ELR (cell line): ENCODE results near the gene XNDC1N.
"Not testable (repeated sequence)": the region's sequence is repeated elsewhere in the genome, so short reads cannot be mapped to it uniquely, and the experiment has no call there.

Experiments
- DNase-seq: peaks from one replicate; pipeline ENCODE4 v3.0.0-alpha.2; 2015; ENCODE audit warnings: low read depth

The XNDC1N gene

DNA sequence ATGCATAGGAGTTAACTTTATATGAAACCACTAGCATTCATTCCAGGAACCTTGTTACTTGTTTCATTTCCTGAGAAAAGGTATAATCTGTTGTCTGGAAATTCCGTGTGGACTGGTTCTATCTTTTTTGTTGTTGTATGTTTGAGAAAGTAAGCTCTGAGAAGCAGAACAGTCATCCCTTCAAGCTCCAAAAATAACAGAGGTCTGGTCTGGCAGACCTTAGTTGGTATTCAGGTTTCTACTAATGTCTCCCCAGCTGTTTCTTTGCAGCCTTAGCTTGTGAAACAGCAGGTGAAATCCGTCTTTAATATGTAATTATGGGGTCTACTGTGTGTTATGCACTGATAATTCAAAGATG lies 2.8 kb upstream of the XNDC1N start:
- no peak for DNase-seq

DNA sequence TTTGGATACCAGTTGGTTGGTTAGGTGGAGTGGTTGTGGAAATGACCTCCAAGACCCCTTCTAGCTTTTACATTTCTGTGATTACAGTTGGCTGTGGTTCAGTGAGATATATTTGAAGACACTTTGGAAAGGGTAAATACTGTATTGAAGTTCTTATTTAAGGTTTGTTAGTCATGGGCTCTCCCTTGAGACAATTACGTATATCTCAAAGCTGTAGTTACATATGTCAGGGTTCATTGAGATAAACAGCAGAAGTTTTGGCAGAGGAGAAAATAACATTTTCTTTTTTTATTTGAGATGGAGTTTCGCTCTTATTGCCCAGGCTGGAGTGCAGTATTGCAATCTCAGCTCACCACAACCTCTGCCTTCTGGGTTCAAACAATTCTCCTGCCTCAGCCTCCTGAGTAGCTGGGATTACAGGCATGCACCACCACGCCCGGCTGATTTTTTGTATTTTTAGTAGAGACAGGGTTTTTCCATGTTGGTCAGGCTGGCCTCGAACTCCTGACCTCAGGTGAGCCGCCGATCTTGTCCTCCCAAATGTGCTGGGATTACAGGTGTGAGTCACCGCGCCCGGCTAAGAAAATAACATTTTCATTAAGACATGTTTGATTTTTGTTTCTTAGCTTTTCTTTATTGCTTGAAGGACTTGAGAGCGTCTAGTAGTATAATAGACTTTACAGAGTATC lies 2.3 kb upstream of the XNDC1N start:
- DNase-seq, result no peak

DNA sequence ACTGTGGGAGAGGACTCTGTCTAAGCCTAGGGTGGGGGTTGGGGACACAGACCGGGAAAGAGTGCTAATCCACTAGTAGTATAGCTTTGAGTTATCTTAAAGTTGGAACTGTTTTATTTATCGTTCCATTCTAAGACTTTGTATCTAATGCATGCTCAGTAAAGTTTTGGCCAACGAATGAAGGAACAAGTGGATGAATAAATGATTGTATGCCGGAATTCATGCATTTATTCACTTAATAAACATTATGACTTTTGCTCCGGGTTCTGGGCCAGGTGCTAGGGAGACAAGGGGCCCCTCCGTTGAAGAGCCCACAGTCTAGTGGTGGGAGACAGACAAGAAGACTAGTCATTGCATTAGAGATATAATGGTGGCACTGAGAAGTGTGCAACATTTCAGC lies 1.1 kb upstream of the XNDC1N start:
- no peak for DNase-seq

DNA sequence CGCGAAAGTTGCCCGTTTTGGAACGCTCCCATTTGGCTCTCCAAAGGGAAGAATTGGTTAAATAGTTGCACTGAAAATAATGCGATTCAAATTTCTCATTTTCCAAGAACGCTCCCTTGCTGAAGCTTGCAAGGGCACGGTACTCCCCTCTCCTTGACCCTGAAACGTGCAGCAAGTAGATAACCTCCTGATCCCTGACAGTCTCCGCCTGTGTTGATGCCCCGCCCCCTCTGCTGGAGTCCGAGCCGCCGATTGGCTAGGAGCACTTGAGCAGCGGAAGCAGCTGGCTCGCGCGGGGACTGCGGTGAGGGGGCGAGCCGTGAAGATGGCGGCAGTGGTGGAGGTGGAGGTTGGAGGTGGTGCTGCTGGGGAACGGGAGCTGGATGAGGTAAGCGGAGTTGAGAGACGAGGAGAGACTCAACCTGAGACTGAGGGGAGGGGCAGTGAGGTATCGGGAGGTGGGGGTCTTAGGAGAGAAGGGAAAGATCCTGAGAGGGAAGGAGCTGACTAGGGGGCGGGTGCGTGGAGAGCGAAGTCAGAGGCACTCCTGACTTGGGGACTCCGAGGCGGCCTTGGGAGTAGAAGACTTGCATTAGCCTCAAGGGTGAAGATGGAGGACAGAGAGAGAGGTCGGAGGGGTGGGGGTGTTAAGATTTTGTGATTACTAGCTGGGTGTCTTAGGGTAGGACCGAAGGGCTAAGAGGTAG lies 496 bp upstream of the XNDC1N start, which contains the start of gene RNF121:
Gene RNF121, plus strand, starts transcription at position 310 of the 707 bp plus-strand sequence. Its CDS starts 16 bp downstream, at position 326.
- DNase-seq, result peak; percentile 96

DNA sequence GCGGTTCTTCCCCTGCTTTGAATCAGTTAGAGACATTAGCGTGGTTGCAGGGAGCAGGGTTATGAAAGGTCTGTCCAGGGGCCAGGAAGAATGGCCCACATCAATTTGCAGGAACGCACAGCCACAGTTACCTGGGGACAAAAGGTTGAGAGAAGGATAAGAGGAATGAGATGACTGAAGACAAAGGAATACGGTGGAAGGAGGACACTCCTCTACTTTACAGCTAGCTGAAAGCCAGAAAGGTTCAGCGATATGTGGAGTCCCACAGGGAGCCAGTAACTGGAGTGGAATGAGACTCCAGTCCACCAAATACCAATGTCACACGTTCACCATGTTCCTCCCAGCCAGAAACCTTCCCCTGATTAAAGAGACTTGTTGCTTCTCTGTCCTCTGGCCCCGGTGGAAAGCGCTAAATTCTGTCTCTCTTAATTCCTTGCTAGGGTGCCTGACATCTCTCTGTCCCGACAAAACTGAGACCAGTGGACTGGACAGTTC lies 10.7 kb downstream of the XNDC1N start:
- DNase-seq, result no peak

DNA sequence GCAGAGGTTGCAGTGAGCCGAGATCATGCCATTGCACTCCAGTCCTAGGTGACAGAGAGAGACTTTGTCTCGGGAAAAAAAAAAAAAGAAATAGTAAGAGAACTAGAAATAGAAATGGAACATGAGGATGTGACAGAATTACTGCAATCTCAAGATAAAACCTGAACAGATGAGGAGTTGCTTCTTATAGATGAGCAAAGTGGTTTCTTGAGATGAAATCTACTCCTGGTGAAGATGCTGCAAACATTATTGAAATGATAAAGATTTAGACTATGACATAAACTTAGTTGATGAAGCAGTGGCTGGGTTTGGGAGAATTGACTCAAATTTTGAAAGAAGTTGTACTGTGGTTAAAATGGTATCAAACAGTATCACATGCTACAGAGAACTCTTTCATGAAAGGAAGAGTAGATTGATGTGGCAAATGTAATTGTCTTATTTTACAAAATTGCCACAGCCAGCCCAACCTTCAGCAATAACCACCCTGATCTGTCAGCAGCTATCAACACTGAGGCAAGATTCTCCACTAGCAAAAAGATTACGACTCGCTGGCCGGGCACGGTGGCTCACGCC lies 13.7 kb downstream of the XNDC1N start:
- DNase-seq, result no peak

DNA sequence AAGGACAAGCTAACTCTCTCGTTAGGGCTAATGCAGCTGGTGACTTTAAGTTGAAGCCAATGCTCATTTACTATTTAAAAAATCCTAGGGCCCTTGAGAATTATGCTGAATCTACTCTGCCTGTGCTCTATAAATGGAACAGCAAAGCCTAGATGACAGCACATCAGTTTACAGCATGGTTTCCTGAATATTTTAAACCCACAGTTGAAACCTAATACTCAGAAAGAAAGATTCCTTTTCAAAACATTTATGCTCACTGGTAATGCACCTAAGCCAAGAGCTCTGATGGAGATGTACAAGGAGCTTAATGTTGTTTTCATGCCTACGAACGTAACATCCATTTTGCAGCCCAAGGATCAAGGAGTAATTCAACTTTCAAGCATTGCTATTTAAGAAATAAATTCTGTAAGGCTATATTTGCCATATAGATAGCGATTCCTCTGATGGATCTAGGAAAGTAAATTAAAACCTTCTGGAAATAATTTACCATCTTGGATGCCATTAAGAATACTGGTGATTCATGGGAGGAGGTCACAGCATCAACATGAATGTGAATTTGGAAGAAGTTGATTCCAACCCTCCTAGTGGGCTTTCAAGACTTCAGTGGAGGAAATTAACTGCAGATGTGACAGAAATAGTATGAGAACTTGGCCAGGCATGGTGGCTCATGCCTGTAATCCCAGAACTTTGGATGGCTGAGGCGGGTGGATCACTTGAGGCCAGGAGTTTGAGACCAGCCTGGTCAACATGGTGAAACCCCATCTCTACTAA lies 14.5 kb downstream of the XNDC1N start:
- DNase-seq, result no peak

DNA sequence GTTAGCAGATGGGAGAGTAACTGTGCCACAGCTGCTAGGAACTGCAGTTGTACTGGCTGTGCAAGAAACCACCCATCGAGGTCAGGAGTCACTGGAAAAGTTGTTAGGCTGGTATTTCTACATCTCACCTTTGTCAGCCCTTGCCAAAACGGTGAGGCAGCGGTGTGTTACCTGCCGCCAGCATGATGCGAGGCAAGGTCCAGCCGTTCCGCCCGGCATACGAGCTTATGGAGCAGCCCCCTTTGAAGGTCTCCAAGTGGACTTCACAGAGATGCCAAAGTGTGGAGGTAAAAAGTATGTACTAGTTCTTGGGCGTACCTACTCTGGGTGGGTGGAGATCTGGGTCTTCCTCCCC lies 16.4 kb downstream of the XNDC1N start:
- not testable (repeated sequence) for DNase-seq

DNA sequence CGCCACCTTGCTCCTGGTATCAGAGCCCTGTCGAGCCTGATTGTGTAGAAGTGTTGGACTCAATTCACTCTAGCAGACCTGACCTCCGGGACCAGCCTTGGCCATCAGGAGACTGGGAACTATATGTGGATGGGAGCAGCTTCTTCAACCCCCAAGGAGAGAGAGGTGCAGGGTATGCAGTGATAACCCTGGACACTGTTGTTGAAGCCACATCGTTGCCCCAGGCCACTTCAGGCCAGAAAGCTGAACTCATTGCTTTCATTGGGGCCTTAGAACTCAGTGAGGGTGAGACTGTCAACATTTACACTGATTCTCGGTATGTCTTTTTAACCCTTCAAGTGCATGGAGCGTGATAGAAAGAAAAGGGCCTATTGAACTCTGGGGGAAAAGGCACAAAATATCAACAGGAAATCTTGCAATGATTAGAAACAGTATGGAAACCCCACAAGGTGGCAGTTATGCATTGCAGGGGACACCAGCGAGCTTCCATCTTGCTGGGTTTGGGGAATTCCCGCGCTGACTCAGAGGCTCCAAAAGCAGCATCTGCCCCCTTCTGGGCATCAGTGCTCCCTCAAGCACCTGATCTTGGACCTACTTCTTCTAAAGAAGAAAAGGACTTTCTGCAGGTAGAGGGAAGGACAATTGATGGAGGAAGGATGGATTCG lies 16.9 kb downstream of the XNDC1N start:
- peak; percentile 28 for DNase-seq

DNA sequence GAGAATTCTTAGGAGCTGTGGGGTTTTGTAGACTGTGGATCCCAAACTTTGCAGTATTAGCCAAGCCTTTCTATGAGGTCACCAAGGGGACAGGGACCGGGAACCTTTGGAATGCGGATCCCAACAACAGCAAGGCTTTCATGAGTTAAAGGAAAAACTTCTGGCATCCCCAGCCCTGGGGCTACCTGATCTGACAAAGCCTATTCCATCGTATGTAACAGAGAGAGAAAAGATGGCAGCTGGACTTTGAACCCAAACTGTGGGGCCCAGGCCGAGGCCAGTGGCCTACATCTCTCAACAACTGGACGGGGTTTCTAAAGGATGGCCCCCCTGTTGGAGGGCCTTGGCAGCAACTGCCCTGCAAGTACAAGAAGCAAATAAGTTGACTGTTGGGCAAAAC lies 17.6 kb downstream of the XNDC1N start:
- DNase-seq, result not testable (repeated sequence)

DNA sequence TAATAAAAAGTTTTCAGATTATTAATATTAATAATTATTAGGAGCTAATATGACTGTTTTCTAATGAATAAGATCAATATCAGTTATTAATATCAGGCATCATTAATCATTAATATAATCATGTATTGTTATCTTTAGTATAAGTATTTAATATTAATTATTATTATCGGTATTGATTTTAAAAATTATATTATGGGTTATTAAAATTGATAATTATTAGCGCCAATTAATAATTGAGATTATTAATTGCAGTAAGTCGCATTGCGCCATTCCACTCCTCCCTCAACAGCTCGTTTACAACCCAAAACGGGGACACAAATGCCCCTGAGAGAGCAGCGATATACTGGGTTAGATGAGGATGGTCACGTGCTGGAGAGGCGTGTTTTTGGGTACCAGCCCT lies 20.2 kb downstream of the XNDC1N start:
- no peak for DNase-seq

DNA sequence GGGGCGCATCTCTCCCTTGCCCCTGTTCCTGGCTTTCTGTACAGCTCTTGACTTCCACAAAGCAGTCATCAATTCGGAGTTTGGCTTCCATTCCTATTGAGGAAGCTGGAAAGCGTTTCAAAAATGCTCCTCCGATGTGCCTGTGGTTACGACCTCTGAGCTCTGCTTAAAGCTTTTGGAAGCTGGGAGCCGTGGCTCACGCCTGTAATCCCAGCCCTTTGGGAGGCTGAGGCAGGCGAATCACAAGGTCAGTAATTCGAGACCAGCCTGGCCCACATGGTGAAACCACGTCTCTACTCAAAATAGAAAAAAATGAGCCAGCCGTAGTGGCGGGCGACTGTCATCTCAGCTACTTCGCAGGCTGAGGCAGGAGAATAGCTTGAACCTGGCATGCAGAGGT lies 27.3 kb downstream of the XNDC1N start:
- DNase-seq, result peak; percentile 9

DNA sequence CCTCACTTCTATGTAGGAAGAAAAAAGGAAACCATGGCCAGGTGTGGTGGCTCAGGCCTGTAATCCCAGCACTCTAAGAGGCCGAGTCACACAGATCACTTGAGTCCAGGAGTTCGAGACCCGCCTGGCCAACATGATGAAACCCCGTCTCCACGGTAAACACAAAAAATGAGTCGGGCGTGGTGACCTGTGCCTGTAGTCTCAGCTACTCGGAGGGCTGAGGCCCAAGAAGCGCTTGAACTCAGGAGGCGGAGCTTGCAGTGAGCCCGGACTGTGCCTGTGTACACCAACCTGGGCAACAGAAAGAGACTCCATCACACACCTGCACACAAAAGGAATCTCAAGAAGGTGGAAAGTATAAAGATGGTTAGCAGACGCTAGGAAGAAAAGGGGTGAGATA lies 32.4 kb downstream of the XNDC1N start:
- no peak for DNase-seq

DNA sequence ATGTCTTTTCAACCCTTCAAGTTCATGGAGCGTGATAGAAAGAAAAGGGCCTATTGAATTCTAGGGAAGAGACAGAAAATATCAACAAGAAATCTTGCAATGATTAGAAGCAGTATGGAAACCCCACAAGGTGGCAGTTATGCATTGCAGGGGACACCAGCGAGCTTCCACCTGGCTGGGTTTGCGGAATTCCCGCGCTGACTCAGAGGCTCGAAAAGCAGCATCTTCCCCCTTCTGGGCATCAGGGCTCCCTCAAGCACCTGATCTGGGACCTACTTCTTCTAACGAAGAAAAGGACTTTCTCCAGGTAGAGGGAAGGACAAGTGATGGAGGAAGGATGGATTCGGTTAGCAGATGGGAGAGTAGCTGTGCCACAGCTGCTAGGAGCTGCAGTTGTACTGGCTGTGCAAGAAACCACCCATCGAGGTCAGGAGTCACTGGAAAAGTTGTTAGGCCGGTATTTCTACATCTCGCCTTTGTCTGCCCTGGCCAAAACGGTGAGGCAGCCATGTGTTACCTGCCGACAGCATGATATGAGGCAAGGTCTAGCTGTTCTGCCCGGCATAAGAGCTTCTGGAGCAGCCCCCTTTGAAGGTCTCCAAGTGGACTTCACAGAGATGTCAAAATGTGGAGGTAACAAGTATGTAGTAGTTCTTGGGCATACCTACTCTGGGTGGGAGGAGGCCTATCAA lies 39.1 kb downstream of the XNDC1N start:
- DNase-seq, result not testable (repeated sequence)

DNA sequence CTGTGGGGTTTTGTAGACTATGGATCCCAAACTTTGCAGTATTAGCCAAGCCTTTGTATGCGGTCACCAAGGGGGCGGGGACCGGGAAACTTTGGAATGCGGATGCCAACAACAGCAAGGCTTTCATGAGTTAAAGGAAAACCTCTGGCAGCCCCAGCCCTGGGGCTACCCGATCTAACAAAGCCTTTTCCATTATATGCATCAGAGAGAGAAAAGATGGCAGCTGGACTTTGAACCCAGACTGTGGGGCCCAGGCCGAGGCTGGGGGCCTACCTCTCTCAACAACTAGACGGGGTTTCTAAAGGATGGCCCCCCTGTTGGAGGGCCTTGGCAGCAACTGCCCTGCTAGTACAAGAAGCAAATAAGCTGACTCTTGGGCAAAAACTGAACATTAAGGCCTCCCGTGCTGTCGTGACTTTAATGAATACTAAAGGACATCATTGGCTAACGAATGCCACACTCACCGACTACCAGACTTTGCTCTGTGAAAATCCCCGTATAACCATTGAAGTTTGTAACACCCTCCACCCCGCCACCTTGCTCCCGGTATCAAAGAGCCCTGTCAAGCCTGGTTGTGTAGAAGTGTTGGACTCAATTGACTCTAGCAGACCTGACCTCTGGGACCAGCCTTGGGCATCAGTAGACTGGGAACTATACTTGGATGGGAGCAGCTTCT lies 39.9 kb downstream of the XNDC1N start:
- DNase-seq, result not testable (repeated sequence)

DNA sequence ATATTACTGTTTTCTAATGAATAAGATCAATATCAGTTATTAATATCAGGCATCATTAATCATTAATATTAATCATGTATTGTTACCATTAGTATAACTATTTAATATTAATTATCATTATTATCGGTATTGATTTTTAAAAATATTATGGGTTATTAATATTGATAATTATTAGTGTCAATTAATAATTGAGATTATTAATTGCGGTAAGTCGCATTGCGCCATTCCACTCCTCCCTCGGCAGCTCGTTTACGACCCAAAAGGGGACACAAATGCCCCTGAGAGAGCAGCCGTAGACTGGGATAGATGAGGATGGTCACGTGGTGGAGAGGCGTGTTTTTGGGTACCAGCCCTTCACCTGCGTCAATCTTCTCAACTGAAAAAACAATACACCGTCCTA lies 42.6 kb downstream of the XNDC1N start:
- DNase-seq, result not testable (repeated sequence)
